Measurements from ENCODE around the gene ARHGAP18.

Gene ARHGAP18

GRCh38 chr6:129645830-129646579, 64.0 kb downstream of the ARHGAP18 start:
- no peak overlapping the region for H3K4me3 ChIP-seq (ENCODE audit: low read depth, low read length)

GRCh38 chr6:129645106-129645829, 64.7 kb downstream of the ARHGAP18 start:
- H3K4me3 ChIP-seq (ENCODE audit: low read depth, low read length): no peak overlapping the region

- H3K4me3 ChIP-seq (ENCODE audit: low read depth, low read length): no peak overlapping the region
Measured at GRCh38 chr6:129644567-129645015, 65.4 kb downstream of the ARHGAP18 start.

- no peak overlapping the region for H3K4me3 ChIP-seq (ENCODE audit: low read depth, low read length)
Measured at GRCh38 chr6:129643968-129644367, 66.0 kb downstream of the ARHGAP18 start.

- H3K4me3 ChIP-seq (ENCODE audit: low read depth, low read length): no peak overlapping the region
Measured at GRCh38 chr6:129643176-129643575, 66.8 kb downstream of the ARHGAP18 start.

GRCh38 chr6:129642322-129642721, 67.7 kb downstream of the ARHGAP18 start:
- no peak overlapping the region for H3K4me3 ChIP-seq (ENCODE audit: low read depth, low read length)

- H3K4me3 ChIP-seq (ENCODE audit: low read depth, low read length): no peak overlapping the region
Measured at GRCh38 chr6:129641344-129641743, 68.6 kb downstream of the ARHGAP18 start.

- H3K4me3 ChIP-seq (ENCODE audit: low read depth, low read length): no peak overlapping the region
Measured at GRCh38 chr6:129638686-129639085, 71.3 kb downstream of the ARHGAP18 start.

GRCh38 chr6:129638055-129638684, 71.8 kb downstream of the ARHGAP18 start:
- H3K4me3 ChIP-seq (ENCODE audit: low read depth, low read length): no peak overlapping the region

- no peak overlapping the region for H3K4me3 ChIP-seq (ENCODE audit: low read depth, low read length)
Measured at GRCh38 chr6:129637340-129638054, 72.5 kb downstream of the ARHGAP18 start.

- H3K4me3 ChIP-seq (ENCODE audit: low read depth, low read length): no peak overlapping the region
Measured at GRCh38 chr6:129635396-129636130, 74.4 kb downstream of the ARHGAP18 start.

GRCh38 chr6:129634411-129635230, 75.4 kb downstream of the ARHGAP18 start:
- no peak overlapping the region for H3K4me3 ChIP-seq (ENCODE audit: low read depth, low read length)

- no peak overlapping the region for H3K4me3 ChIP-seq (ENCODE audit: low read depth, low read length)
Measured at GRCh38 chr6:129633529-129633928, 76.4 kb downstream of the ARHGAP18 start.

GRCh38 chr6:129632172-129632613, 77.8 kb downstream of the ARHGAP18 start:
- no peak overlapping the region for H3K4me3 ChIP-seq (ENCODE audit: low read depth, low read length)

- H3K4me3 ChIP-seq (ENCODE audit: low read depth, low read length): no peak overlapping the region
Measured at GRCh38 chr6:129631070-129631469, 78.9 kb downstream of the ARHGAP18 start.

GRCh38 chr6:129630596-129630995, 79.4 kb downstream of the ARHGAP18 start:
- H3K4me3 ChIP-seq (ENCODE audit: low read depth, low read length): no peak overlapping the region

- no peak overlapping the region for H3K4me3 ChIP-seq (ENCODE audit: low read depth, low read length)
Measured at GRCh38 chr6:129628101-129628815, 81.7 kb downstream of the ARHGAP18 start.

- no peak overlapping the region for H3K4me3 ChIP-seq (ENCODE audit: low read depth, low read length)
Measured at GRCh38 chr6:129624488-129624887, 85.5 kb downstream of the ARHGAP18 start.
